GM19023 (cell line): Measurements from ENCODE around the gene MALRD1.

Source experiments
- ATAC-seq: cut with Tn5 transposase; IDR thresholded peaks from one replicate; pipeline ENCODE4 v1.9.1; 2021; ENCODE audit warnings: mild to moderate bottlenecking, moderate library complexity; ENCODE audit not compliant: unreplicated experiment

MALRD1 gene

GRCh38 chr10:19332304-19332703 is 283.7 kb downstream of the MALRD1 start:
- no peak for ATAC-seq

- no peak for ATAC-seq
These were observed 285.0 kb downstream of the MALRD1 start for GRCh38 chr10:19333631-19334030.

- no peak for ATAC-seq
These were observed 299.0 kb downstream of the MALRD1 start for GRCh38 chr10:19347621-19348020.

- ATAC-seq = no peak
These were observed 318.6 kb downstream of the MALRD1 start for GRCh38 chr10:19367176-19367575.

GRCh38 chr10:19373988-19374387 is 325.4 kb downstream of the MALRD1 start:
- no peak for ATAC-seq

- ATAC-seq = no peak
These were observed 337.3 kb downstream of the MALRD1 start for GRCh38 chr10:19385846-19386450.

GRCh38 chr10:19408924-19409323 is 360.3 kb downstream of the MALRD1 start:
- no peak for ATAC-seq

- no peak for ATAC-seq
These were observed 362.5 kb downstream of the MALRD1 start for GRCh38 chr10:19411119-19411518.

- no peak for ATAC-seq
These were observed 363.9 kb downstream of the MALRD1 start for GRCh38 chr10:19412531-19412930.

GRCh38 chr10:19416164-19416563 is 367.6 kb downstream of the MALRD1 start:
- no peak for ATAC-seq

GRCh38 chr10:19417740-19418139 is 369.1 kb downstream of the MALRD1 start:
- ATAC-seq = no peak

GRCh38 chr10:19421674-19422073 is 373.1 kb downstream of the MALRD1 start:
- no peak for ATAC-seq

- ATAC-seq = no peak
These were observed 377.4 kb downstream of the MALRD1 start for GRCh38 chr10:19426034-19426433.

- no peak for ATAC-seq
These were observed 383.2 kb downstream of the MALRD1 start for GRCh38 chr10:19431622-19432351.

- no peak for ATAC-seq
These were observed 401.3 kb downstream of the MALRD1 start for GRCh38 chr10:19449860-19450259.

GRCh38 chr10:19451356-19451755 is 402.8 kb downstream of the MALRD1 start:
- ATAC-seq = no peak

- no peak for ATAC-seq
These were observed 403.3 kb downstream of the MALRD1 start for GRCh38 chr10:19451937-19452336.

- no peak for ATAC-seq
These were observed 405.4 kb downstream of the MALRD1 start for GRCh38 chr10:19453967-19454366.

GRCh38 chr10:19461588-19461987 is 413.0 kb downstream of the MALRD1 start:
- ATAC-seq = no peak

GRCh38 chr10:19466709-19467108 is 418.1 kb downstream of the MALRD1 start:
- no peak for ATAC-seq

- no peak for ATAC-seq
These were observed 419.8 kb downstream of the MALRD1 start for GRCh38 chr10:19468413-19468812.

- no peak for ATAC-seq
These were observed 420.9 kb downstream of the MALRD1 start for GRCh38 chr10:19469521-19469920.

GRCh38 chr10:19479854-19480253 is 431.3 kb downstream of the MALRD1 start:
- no peak for ATAC-seq
